ENCODE results near the gene KCNG3. TPM values are rescaled to one million over a fixed set of nuclear protein-coding genes. Genes with fewer than 3 reads are reported as not detected.

Gene KCNG3
- total and polyA plus RNA-seq, 2 of the 13 experiments (the other 11 are each of a cell fraction or from before 2014, with no cell fraction given) = 2.8 to 4.8 TPM

- TF ChIP-seq ZNF660 (CRISPR knock-in tag; IDR thresholded peaks at IDR 0.05; ENCODE audit: borderline replicate concordance, low read depth) (no peak), JUN (CRISPR knock-in tag; IDR thresholded peaks at IDR 0.05) (no peak), RFX5 (IDR thresholded peaks at IDR 0.05; ENCODE audit: low read depth, low read length) (no peak), ZNF629 (CRISPR knock-in tag; conservative IDR thresholded peaks at IDR 0.05) (no peak), ZNF788 (CRISPR knock-in tag; IDR thresholded peaks at IDR 0.05; ENCODE audit: borderline replicate concordance) (no peak), RARG (CRISPR knock-in tag; IDR thresholded peaks at IDR 0.05; ENCODE audit: low read depth) (no peak), ZNF619 (CRISPR knock-in tag; IDR thresholded peaks at IDR 0.05) (no peak), HOXA3 (CRISPR knock-in tag; IDR thresholded peaks at IDR 0.05) (no peak)
- TF ChIP-seq, protein P1, sequence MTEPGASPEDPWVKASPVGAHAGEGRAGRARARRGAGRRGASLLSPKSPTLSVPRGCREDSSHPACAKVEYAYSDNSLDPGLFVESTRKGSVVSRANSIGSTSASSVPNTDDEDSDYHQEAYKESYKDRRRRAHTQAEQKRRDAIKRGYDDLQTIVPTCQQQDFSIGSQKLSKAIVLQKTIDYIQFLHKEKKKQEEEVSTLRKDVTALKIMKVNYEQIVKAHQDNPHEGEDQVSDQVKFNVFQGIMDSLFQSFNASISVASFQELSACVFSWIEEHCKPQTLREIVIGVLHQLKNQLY (CRISPR knock-in tag; IDR thresholded peaks at IDR 0.05) = no peak
Measured at GRCh38 chr2:42442774-42443173, 51.0 kb downstream of the KCNG3 start (continued).

DNA sequence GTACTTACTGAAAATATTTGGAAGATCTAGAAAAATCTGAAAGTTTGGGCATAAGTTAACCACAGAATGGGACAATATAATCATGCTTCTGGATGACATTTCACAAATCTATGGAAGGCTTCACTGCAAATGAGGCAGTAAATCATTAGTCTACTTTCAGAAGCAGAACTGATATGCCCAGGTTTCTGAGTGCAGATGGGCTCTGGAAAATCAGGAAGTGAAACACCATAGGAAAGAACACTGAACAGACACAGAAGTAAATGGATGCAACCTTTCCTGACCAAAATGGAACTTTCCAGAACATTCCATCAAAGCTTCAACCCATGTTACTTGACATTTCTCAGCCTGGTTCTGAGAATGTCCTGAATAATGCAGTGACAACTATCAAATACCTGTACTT is 55.1 kb downstream of the KCNG3 start:
- H3K4me2 ChIP-seq (ENCODE audit: low read depth, low read length) = no peak overlapping the region
- H4K20me1 ChIP-seq (ENCODE audit: insufficient read depth, low read length) = no peaks in the 10 kb centered on the region
- no peak overlapping the region for H3K27ac ChIP-seq (ENCODE audit: extremely low read length, insufficient read depth, low read length)
- H3K4me3 ChIP-seq (replicated peaks in 1 of 3; ENCODE audit: insufficient read depth in 1 of 3, low read depth in 2 of 3, low read length in 3 of 3) = no peak overlapping the region
- intact Hi-C loops (cut with micrococcal nuclease; ENCODE audit: unreplicated experiment) = no loop called here
- no peaks in the 10 kb centered on the region for H3K27me3 ChIP-seq (ENCODE audit: control insufficient read depth in 1 of 2, insufficient read depth in 2 of 2, low read length in 2 of 2)
- no peak overlapping the region for H2AFZ ChIP-seq (ENCODE audit: low read length)
- DNase-seq (ENCODE audit: low spot score) = no peak
- no peak for FAIRE-seq
- ChIA-PET CTCF (ENCODE audit: low intra/inter-chr PET ratio, low total read pairs) (no interaction called here), POLR2A (no interaction called here)
- H3K4me1 ChIP-seq (ENCODE audit: insufficient read depth, low read length) = no peaks in the 10 kb centered on the region
- ATAC-seq = no peak
- no peak overlapping the region for H3K9ac ChIP-seq (ENCODE audit: insufficient read depth, low read depth, low read length)
- H3K9me3 ChIP-seq (ENCODE audit: low read length) = no peaks in the 10 kb centered on the region
- peaks cover 2% of the 10 kb centered on the region for H3K79me2 ChIP-seq (ENCODE audit: insufficient read depth, low read length)
- in situ Hi-C loops (cut with HindIII; ENCODE audit: extremely low pct_ligation_motif_present, low pct_unique_long_range_greater_than_20kb) = no loop called here
- BruUV-seq (replicated peaks) = no TSS peak
- H3K36me3 ChIP-seq (replicated peaks in 1 of 2; ENCODE audit: control insufficient read depth in 1 of 2, insufficient read depth in 2 of 2, low read length in 2 of 2) = peaks cover 1 to 2% of the 10 kb centered on the region in 2 experiments; a peak in 1 of 5 replicates
- TF ChIP-seq EZH2 (conservative IDR thresholded peaks at IDR 0.05; ENCODE audit: low read depth, low read length) = no peak
- TF ChIP-seq, protein P2, sequence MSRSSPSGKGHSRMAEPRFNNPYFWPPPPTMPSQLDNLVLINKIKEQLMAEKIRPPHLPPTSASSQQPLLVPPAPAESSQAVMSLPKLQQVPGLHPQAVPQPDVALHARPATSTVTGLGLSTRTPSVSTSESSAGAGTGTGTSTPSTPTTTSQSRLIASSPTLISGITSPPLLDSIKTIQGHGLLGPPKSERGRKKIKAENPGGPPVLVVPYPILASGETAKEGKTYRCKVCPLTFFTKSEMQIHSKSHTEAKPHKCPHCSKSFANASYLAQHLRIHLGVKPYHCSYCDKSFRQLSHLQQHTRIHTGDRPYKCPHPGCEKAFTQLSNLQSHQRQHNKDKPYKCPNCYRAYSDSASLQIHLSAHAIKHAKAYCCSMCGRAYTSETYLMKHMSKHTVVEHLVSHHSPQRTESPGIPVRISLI (CRISPR knock-in tag; IDR thresholded peaks at IDR 0.05; ENCODE audit: borderline replicate concordance) = no peak
- TF ChIP-seq ZNF770 (CRISPR knock-in tag; IDR thresholded peaks at IDR 0.05) = no peak
- TF ChIP-seq PAX8 (CRISPR knock-in tag; IDR thresholded peaks at IDR 0.05; ENCODE audit: borderline replicate concordance) = no peak
- TF ChIP-seq ZNF574 (CRISPR knock-in tag; IDR thresholded peaks at IDR 0.05) = no peak
